ENCODE results near the gene GJB3.

GRCh38 chr1:34822202-34822601, 41.2 kb downstream of the GJB3 start:
- no peak for TF ChIP-seq POLR2AphosphoS5 (IDR thresholded peaks at IDR 0.05; ENCODE audit: low read depth, low read length)
- no peak for TF ChIP-seq TAF1 (IDR thresholded peaks at IDR 0.05; ENCODE audit: borderline replicate concordance, insufficient read depth, low read length)

All from PFSK-1 (cell line).